Skin epidermis (tissue), 12 donors: ENCODE data around the gene CDK10.
"Not testable (repeated sequence)": the region's sequence is repeated elsewhere in the genome, so short reads cannot be mapped to it uniquely, and the experiment has no call there.

Experiments
- H3K27ac ChIP-seq, 21 experiments: fragments of 200-600 bp; sonication (generic) in 11 of 21; one replicate each; pipeline ENCODE4 v1.5.0; 2020; ENCODE audit warnings: mild to moderate bottlenecking in 3 of 21, inconsistent platforms in 2 of 21, moderate library complexity in 2 of 21
- H3K4me3 ChIP-seq, 7 experiments: fragments of 200-600 bp; sonication (generic) in 2 of 7; one replicate each; pipeline ENCODE4 v1.5.0; 2020; ENCODE audit warnings: inconsistent platforms in 2 of 7, mild to moderate bottlenecking in 2 of 7, moderate library complexity in 1 of 7

Gene CDK10

DNA sequence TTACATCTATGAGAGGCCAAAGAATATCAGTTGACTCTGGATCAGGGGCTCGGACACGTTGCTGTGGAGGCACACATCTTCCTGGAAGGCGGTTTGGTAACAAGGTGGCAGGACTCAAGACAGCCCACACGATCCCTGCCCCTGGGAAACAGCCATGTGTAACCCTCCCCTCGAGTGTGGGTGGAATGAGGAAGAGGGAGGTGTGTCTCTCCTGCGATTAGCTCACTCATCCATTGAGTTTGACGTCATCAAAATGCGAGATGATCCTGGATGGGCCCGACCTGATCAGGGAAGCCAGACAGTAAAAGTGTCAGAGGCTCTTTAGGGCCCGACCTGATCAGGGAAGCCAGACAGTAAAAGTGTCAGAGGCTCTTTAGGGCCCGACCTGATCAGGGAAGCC is 22.3 kb upstream of the CDK10 start:
- not testable (repeated sequence) for H3K4me3 ChIP-seq, H3K27ac ChIP-seq

DNA sequence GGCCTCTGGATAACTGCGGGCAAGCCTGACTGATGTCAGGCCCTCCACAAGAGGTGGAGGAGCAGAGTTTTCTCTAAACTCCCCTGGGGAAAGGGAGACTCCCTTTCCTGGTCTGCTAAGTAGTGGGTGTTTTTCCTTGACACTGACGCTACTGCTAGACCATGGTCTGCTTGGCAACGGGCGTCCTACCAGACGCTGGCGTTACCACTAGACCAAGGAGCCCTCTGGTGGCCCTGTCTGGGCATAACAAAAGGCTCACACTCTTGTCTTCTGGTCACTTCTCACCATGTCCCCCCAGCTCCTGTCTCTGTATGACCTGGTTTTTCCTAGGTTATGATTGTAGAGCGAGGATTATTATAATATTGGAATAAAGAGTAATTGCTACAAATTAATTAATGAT is 19.5 kb upstream of the CDK10 start:
- H3K4me3 ChIP-seq, H3K27ac ChIP-seq: not testable (repeated sequence)

DNA sequence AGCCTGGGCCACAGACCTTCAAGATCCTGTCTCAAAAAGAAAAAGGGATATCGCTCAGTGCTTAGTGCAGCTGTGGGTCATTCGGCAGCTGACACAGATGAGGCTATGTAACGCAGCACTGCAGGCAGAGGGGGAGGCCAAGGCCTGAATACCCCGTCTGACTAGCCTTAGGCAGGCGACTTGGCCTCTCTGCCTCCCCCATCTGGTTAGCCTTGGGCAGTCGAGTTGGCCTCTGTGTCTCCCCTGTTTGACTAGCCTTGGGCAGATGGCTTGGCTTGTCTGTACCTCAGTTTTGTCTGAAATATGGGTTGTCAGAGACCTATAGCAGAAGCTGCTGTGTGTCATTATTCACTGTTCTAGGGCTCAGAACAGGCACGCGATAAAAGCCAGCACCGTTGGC is 18.9 kb upstream of the CDK10 start:
- Histone ChIP-seq H3K4me3 (no peak overlapping the region), H3K27ac (no peak overlapping the region)

DNA sequence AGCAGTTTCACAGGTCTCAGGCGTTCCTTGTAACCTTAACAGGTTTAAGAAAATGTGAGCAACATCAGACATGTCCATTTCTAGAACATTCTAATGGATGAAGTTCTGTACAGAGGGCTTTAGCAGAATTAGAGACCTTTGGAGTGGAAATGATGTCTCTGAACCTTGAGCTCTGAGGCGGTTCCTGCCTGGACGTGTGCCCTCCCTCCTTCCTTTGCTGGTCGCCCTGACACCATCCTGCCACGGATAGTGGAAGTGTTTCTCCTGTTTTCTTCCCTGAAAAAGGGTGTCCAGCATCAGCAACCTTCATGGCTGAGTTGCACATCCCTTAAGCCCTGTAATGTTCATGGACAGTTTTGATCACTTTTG is 17.7 kb upstream of the CDK10 start:
- H3K27ac ChIP-seq: peak overlapping the region in 1 of 21 experiments; percentile 18

DNA sequence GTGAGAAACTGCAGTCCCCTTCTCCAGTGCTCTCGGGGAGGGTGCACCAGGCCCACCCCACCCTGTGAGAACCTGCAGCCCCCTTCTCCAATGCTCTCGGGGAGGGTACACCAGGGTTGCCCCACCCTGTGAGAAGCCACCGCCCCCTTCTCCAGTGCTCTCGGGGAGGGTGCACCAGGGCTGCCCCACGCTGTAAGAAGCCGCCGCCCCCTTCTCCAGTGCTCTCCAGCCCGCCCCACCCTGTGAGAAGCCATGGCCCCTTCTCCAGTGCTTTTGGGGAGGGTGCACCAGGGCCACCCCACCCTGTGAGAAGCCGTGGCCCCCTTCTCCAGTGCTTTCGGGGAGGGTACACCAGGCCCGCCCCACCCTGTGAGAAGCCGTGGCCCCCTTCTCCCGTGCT is 16.7 kb upstream of the CDK10 start:
- H3K27ac ChIP-seq: no peak overlapping the region
- H3K4me3 ChIP-seq: no peak overlapping the region

More for the DNA sequence above, 17.7 kb upstream of the CDK10 start:
- peak overlapping the region in 1 of 7 experiments; percentile 8 for H3K4me3 ChIP-seq

DNA sequence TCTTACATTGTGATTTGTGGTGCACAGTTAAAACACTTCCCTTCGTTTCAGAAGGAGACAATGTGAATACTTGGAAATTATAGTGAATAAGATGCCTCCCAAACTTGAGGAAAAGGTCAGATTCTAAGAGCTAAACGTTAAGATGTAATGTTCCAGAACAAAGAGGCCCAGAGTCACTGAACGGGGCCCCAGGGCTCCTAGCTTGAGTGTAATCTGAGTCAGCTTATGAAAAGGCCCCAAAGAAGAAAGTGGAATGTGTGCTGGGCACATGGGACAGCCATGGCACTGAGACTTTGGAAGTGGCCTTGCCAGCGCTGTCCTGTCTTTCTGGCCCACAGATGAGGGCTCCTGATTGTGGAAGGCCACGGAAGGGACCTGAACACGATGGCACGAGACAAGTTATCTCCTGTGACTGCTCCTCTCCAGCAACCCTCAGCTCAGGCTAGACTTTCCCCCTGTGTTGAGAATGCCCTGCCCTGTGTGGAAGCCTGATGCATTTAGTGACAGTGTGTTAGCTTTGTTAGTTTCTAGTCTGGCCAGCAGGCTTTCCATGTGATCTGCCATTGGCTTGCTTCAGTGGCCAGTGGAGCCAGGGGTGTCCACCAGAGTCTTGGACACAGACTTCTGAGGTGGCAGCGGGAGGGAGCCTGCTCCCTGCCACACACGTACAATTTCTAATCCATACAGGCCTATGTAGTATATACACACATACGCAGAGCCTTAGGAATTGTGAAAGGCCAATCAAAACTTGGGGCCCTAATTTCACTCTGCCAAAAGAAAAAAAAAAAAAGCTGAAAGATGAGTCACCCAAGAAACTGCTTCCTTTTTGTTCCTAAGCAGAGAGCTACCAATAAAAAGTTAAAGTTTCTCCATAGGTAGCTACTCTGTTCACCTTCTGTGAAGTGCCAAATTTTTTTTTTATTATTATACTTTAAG is 15.7 kb upstream of the CDK10 start:
- H3K4me3 ChIP-seq: no peak overlapping the region
- H3K27ac ChIP-seq: no peak overlapping the region

DNA sequence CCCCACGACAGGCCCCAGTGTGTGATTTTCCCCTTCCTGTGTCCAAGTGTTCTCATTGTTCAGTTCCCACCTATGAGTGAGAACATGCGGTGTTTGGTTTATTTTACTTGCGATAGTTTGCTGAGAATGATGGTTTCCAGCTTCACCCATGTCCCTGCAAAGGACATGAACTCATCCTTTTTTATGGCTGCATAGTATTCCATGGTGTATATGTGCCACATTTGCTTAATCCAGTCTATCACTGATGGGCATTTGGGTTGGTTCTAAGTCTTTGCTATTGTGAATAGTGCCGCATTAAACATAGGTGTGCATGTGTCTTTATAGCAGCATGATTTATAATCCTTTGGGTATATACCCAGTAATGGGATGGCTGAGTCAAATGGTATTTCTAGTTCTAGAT is 14.9 kb upstream of the CDK10 start:
- H3K4me3 ChIP-seq, H3K27ac ChIP-seq: not testable (repeated sequence)

DNA sequence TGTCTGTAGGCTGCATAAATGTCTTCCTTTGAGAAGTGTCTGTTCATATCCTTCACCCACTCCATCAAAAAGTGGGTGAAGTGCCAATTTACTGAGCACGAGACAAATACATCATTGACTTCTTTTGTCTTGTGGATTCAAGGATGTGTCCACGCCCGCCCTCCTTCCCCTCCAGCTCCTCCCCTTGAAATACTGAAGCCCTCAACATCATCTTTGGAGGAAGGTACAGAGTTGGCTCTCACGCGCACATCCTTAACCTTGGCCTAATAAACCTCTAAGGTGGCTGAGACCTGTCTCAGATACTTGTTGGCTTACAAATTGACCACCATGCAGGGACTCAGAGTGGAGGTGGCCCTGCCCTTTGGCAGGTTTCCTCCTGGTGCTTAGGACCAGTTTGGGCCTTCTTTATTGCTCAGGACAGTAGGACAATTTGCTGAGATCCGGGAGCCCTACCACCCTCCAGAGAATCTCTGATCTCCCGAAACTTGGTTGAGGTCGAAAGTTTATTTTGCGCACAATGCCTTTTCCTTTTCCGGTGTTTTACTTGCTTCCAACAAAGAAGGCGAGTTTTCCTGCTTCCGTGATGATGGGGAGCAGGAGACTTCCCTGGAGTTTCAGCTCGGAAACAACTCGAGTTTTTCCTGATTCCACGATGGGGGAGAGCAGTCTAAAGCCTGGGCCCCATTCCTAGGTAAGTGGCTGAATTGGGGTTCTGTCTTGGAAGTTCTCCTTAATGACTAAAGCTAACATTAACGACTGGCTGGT is 14.1 kb upstream of the CDK10 start:
- Histone ChIP-seq H3K4me3 (no peak overlapping the region), H3K27ac (peak overlapping the region in 1 of 21 experiments; percentile 42)

DNA sequence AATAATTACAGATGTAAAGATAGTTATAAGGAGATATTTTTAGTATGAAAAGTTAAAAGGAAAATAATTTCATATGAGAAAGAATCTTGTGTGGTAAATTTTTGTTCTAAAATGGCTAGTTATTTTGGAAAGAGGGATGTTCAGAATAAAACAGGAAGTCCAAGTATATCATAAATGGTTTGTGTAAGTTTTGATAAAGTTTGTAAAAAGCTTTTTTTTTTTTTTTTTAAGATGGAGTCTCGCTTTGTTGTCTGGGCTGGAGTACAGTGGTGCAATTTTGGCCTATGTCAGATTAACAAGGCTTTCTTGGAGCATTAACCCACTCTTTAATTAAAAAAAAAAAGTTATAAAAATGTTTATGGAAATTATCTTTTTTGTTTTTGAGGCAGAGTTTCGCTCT is 8.2 kb upstream of the CDK10 start:
- H3K27ac ChIP-seq: no peak overlapping the region
- H3K4me3 ChIP-seq: no peak overlapping the region

DNA sequence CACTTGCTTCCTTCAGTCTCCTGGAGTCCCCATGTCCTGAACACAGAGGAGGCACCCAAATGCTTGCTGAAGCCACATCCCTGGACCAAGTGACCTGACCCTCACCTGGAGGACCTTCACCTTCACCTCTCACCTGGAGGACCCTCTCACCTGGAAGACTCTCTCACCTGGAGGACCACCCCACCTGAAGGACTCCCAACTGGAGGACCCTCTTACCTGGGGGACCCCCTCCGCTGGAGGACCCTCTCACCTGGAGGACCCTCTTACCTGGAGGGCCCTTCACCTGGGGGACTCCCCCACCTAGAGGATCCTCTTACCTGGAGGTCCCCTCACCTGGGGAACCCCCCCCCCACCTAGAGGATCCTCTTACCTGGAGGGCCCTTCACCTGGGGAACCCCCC is 573 bp upstream of the CDK10 start:
- H3K4me3 ChIP-seq: peak overlapping the region in 1 of 7 experiments; percentile 89
- H3K27ac ChIP-seq: no peak overlapping the region

DNA sequence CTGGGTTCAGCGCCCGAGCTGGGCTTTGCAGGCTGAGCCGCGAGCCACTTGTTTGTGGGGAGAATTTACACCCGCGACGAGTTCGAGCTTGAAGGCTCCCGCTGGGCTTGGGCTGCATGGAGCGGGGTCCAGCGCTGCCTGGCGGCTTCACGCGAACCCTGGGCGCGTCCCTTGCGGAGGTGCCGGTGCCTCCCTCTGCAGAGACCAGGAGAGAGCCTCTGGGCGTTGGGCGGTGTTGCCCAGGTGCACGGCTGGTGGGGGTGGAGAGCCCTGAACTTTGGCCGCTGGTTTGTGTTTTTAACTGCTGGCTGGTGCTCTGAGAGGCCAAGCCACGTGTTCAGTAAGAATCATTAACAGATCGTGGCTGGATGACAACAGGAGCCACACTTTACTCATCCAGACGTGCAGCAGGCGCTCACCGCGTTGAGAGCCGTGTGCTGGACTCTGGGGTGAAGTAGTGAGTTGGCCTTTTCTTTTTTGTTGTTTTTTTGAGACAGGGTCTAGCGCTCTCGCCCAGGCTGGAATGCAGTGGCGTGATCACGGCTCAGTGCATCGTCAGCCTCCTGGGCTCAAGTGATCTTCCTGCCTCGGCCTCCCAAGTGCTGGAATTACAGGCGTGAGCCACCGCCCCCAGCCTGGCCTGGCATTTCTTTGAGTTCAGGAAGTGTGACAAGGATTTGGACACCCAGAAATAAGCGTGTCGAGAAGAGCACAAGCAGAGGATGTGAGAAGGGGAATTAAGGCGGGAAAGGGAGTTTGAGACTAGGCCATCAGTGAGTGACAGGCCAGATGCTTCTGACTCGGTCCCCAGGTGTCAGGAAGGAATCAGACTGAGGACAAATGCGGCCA is 827 bp downstream of the CDK10 start:
- peak overlapping the region; percentile 64 to 90 (median 74) for H3K4me3 ChIP-seq
- peak overlapping the region in 20 of 21 experiments; percentile 84 to 96 (median 92) for H3K27ac ChIP-seq

DNA sequence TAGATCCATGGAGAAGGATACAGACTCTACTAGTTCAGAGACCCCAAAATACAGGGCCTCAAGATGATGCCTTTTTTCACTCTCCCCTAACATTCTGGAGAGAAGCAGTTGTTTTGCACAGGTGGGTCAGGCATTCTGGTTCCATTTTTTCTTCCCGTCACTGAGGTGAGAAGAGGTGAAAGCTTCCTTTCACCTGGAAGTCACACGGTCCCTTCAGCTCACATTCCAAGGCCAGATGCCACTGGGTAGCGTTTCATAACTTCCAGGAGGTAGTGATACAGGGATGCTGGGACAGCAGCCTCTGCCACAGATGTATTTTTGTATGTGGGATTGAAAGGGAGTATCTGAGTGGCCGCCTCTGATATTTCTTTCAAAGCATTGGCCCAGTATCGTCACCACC is 1.9 kb downstream of the CDK10 start:
- no peak overlapping the region for H3K27ac ChIP-seq

DNA sequence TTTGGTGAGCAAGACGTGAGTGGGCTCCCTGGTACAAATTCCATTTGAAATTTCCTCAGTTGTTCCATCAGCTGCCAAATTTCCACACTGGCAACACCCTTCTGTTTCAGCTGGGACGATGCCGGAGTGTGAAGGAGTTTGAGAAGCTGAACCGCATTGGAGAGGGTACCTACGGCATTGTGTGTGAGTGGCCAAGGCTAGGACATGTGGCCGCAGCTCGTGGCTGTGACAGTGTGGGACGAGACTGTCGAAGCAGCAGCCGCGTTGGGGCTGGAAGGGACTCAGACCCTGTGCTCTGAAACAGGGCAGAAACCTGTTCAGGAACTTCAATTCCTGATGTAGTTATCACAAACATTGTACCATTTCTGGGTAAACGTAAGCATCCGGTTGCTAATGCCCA is 2.7 kb downstream of the CDK10 start:
- H3K4me3 ChIP-seq: no peak overlapping the region
- H3K27ac ChIP-seq: no peak overlapping the region

More for the DNA sequence above, 1.9 kb downstream of the CDK10 start:
- H3K4me3 ChIP-seq: no peak overlapping the region

DNA sequence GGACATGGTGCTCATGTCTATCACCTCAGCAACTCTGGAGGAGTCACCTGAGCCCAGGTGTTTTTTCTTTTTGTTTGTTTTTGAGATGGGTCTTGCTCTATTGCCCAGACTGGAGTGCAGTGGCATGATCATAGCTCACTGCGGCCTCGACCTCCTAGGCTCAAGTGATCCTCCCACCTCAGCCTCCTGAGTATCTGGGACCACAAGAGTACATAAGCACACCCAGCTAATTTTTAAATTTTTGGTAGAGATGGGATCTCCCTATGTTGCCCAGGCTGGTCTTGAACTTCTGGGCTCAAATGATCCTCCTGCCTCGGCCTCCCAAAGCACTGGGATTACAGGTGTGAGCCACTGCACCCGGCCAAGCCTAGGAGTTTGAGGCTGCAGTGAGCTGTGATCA is 3.1 kb downstream of the CDK10 start:
- H3K4me3 ChIP-seq, H3K27ac ChIP-seq: not testable (repeated sequence)

DNA sequence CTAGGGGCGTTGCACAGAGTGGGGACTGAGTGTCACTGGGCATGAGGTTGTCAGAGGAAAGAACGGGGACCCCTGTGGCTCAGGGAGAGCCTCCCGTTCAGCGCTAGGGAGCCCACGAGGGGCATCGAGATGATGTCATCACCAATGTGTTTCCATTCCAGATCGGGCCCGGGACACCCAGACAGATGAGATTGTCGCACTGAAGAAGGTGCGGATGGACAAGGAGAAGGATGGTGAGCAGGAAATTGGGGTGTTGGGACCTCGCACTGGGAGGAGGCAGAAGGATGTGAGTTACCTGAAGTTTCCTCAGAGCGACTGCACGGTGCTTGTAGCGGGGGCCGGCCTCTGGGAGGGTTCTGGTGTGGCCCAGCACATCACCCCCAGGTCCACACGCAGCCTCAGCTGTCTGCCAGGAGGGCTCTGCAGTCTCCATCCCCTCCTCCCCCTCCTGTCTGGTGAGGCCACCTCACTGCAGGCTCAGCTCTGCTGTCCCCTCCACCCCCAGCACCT is 4.0 kb downstream of the CDK10 start:
- Histone ChIP-seq H3K4me3 (no peak overlapping the region), H3K27ac (no peak overlapping the region)

DNA sequence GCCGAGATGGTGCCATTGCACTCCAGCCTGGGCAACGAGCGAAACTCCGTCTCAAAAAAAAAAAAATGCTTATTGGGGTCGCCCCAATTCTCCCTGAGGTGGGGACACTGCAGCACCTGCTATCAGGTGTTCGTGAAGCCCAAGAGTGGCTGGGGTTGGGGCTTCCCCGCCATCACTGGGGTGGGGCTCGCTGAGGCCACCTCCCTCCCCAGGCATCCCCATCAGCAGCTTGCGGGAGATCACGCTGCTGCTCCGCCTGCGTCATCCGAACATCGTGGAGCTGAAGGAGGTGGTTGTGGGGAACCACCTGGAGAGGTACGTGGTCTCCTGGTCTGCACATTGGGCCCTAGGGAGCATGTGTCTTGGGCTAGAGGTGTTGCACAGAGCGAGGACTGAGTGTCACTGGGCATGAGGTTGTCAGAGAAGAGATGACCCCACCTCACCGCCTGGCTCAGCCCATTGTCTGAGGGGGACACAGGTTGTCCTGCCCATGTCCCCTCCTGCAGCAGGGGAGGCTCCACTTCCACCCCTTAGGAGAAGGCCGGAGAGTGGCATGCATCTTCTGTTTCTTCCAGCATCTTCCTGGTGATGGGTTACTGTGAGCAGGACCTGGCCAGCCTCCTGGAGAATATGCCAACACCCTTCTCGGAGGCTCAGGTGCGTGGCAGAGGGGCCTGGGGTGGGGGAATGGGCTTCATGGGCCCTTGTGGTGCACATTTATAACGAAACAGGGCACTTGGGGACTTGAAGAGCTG is 4.9 kb downstream of the CDK10 start:
- Histone ChIP-seq H3K27ac (no peak overlapping the region), H3K4me3 (no peak overlapping the region)

DNA sequence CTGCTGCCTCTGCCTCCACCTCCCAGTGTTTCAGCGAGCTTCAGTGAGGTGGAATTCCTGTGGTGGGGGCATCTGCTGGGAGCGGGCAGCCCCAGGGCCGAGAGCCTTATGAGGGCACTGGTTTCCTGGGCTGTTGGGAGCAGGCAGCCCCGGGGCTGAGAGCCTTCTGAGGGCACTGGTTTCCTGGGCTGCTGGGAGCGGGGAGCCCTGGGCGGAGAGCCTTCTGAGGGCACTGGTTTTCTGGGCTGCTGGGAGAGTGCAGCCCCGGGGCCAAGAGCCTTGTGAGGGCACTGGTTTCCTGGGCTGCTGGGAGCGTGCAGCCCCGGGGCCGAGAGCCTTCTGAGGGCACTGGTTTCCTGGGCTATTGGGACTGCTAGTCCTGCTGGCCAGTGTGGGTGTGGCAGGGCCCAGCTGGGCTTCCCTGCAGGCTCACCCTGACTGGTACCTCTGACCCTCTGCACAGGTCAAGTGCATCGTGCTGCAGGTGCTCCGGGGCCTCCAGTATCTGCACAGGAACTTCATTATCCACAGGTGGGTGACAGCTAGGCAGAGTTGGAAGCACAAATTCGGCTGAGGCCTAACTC is 5.6 kb downstream of the CDK10 start:
- H3K4me3 ChIP-seq: no peak overlapping the region

DNA sequence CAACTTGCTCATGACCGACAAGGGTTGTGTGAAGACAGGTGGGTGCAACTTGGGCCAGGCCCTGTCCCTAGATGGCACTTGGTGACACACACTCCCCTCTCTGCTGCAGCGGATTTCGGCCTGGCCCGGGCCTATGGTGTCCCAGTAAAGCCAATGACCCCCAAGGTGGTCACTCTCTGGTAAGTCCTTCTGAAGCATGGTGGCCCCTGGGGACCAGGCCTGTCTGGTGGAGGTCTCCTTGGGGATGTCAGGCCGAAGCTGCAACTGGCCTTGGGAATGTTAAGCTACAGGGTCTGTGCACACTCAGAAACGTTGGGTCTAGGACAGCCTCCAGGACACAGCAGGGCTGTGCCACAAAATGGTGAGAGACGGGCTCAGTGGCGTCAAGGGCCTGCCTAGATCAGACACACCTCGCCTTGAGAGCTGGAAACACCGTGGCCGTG is 6.8 kb downstream of the CDK10 start:
- no peak overlapping the region for H3K4me3 ChIP-seq

More for the DNA sequence above, 5.6 kb downstream of the CDK10 start:
- H3K27ac ChIP-seq: no peak overlapping the region

More for the DNA sequence above, 6.8 kb downstream of the CDK10 start:
- H3K27ac ChIP-seq: no peak overlapping the region
